Neutrophil (primary cell): ENCODE measurements around the gene SLC33A1.

Source experiments
- H3K27ac ChIP-seq: fragments of 200-600 bp; sonication (generic); 2 replicates; pipeline ENCODE4 v1.5.1; 2016; ENCODE audit warnings: mild to moderate bottlenecking, moderate library complexity
- H3K27me3 ChIP-seq: fragments of 200-600 bp; sonication (generic); 2 replicates; pipeline ENCODE4 v1.6.0; 2016; ENCODE audit warnings: mild to moderate bottlenecking
- H3K36me3 ChIP-seq: fragments of 200-600 bp; sonication (generic); 2 replicates; pipeline ENCODE4 v1.5.1; 2017
- H3K4me1 ChIP-seq, 2 experiments: fragments of 200-600 bp in 1 of 2; sonication (generic) in 1 of 2; 1 replicate in 1 of 2; 2 replicates in 1 of 2; pipeline versions ENCODE4 v1.5.1 to v1.6.1; 2013 to 2016; ENCODE audit warnings: low read depth in 1 of 2, low read length in 1 of 2, mild to moderate bottlenecking in 1 of 2, moderate library complexity in 1 of 2; ENCODE audit not compliant: control insufficient read depth in 1 of 2, insufficient read depth in 1 of 2
- H3K4me3 ChIP-seq, 2 experiments: fragments of 200-600 bp in 1 of 2; sonication (generic) in 1 of 2; 1 replicate in 1 of 2; 2 replicates in 1 of 2; pipeline ENCODE4 v1.5.1; 2013 to 2016; ENCODE audit warnings: low read depth in 1 of 2, low read length in 1 of 2, mild to moderate bottlenecking in 1 of 2, moderate library complexity in 1 of 2
- H3K9me3 ChIP-seq: fragments of 200-600 bp; sonication (generic); 2 replicates; pipeline ENCODE4 v1.5.1; 2016
- CTCF ChIP-seq: fragments of 200-600 bp; sonication (generic); IDR thresholded peaks from 2 replicates; pipeline ENCODE4 v1.5.1; 2016; ENCODE audit warnings: antibody characterized with exemption

Gene SLC33A1

GRCh38 chr3:155854141-155854940 lies at the start of gene SLC33A1:
Gene SLC33A1, minus strand, starts transcription at chr3:155854427. Its CDS starts 430 bp downstream, at chr3:155853997.
- peaks cover 31 to 34% of the 10 kb centered on the region in 2 experiments for H3K4me1 ChIP-seq

GRCh38 chr3:155895379-155895900 lies 41.2 kb upstream of the SLC33A1 start:
- Histone ChIP-seq H3K27ac (no peak overlapping the region), H3K9me3 (no peaks in the 10 kb centered on the region), H3K4me3 (no peak overlapping the region), H3K36me3 (peaks cover 30% of the 10 kb centered on the region), H3K4me1 (peaks cover 0 to 7% of the 10 kb centered on the region in 2 experiments), H3K27me3 (no peaks in the 10 kb centered on the region)
- no peak for TF ChIP-seq CTCF

More at GRCh38 chr3:155854141-155854940, at the start of gene SLC33A1:
- peak within 1 kb of the TSS; percentile 91 for H3K27ac ChIP-seq
- H3K9me3 ChIP-seq: no peaks in the 10 kb centered on the region
- H3K36me3 ChIP-seq: no peaks in the 10 kb centered on the region
- no peaks in the 10 kb centered on the region for H3K27me3 ChIP-seq
- peak; percentile 24 for TF ChIP-seq CTCF
- H3K4me3 ChIP-seq: peak within 1 kb of the TSS; percentile 90 to 96

- H3K4me3 ChIP-seq: no peak overlapping the region
- TF ChIP-seq CTCF: no peak
- no peak overlapping the region for H3K27ac ChIP-seq
- H3K4me1 ChIP-seq: peaks cover 0 to 13% of the 10 kb centered on the region in 2 experiments
- no peaks in the 10 kb centered on the region for H3K9me3 ChIP-seq
- no peaks in the 10 kb centered on the region for H3K27me3 ChIP-seq
- no peaks in the 10 kb centered on the region for H3K36me3 ChIP-seq
Observed at GRCh38 chr3:155891321-155891720, 37.1 kb upstream of the SLC33A1 start.

GRCh38 chr3:155890671-155891190 lies 36.5 kb upstream of the SLC33A1 start:
- no peaks in the 10 kb centered on the region for H3K36me3 ChIP-seq
- peaks cover 0 to 13% of the 10 kb centered on the region in 2 experiments for H3K4me1 ChIP-seq
- TF ChIP-seq CTCF: no peak
- H3K27ac ChIP-seq: no peak overlapping the region
- H3K9me3 ChIP-seq: no peaks in the 10 kb centered on the region
- no peaks in the 10 kb centered on the region for H3K27me3 ChIP-seq
- no peak overlapping the region for H3K4me3 ChIP-seq

- peaks cover 0 to 13% of the 10 kb centered on the region in 2 experiments for H3K4me1 ChIP-seq
- no peak overlapping the region for H3K4me3 ChIP-seq
- H3K27ac ChIP-seq: no peak overlapping the region
- H3K27me3 ChIP-seq: no peaks in the 10 kb centered on the region
- H3K9me3 ChIP-seq: no peaks in the 10 kb centered on the region
- no peak for TF ChIP-seq CTCF
- H3K36me3 ChIP-seq: no peaks in the 10 kb centered on the region
Observed at GRCh38 chr3:155889952-155890351, 35.7 kb upstream of the SLC33A1 start.
